GM18511 (cell line): ENCODE data around the gene SLC17A9.

Experiments
- ATAC-seq: cut with Tn5 transposase; IDR thresholded peaks from one replicate; pipeline ENCODE4 v1.9.1; 2021; ENCODE audit warnings: mild to moderate bottlenecking, moderate library complexity; ENCODE audit not compliant: unreplicated experiment

Gene SLC17A9

GRCh38 chr20:62980380-62980960 lies 28.0 kb downstream of the SLC17A9 start:
- no peak for ATAC-seq

GRCh38 chr20:62980970-62981369 lies 28.5 kb downstream of the SLC17A9 start:
- ATAC-seq = no peak

- ATAC-seq = no peak
Measured at GRCh38 chr20:62982124-62983075, 29.9 kb downstream of the SLC17A9 start.

- no peak for ATAC-seq
Measured at GRCh38 chr20:62983210-62983609, 30.7 kb downstream of the SLC17A9 start.

- no peak for ATAC-seq
Measured at GRCh38 chr20:62984666-62985443, 32.3 kb downstream of the SLC17A9 start.

DNA sequence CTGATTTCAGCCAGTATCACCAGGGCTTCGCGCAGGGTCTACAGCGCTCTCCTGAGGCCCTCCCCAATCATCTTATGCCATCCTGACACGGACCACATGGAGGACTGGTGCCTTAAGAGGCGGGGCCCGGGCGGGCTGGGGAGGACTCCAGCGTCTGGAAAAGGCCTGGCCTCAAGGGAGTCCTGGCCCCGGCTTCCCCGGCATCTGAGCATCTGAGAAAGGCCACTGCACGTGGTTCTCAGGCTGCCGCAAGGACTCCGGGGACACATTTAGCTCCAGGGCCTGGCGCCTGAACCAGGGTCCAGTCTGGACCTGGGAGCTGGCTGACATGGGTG lies 32.9 kb downstream of the SLC17A9 start:
- ATAC-seq = no peak

GRCh38 chr20:62986257-62986800 lies 33.8 kb downstream of the SLC17A9 start:
- no peak for ATAC-seq

- no peak for ATAC-seq
Measured at GRCh38 chr20:62987114-62987513, 34.6 kb downstream of the SLC17A9 start.

DNA sequence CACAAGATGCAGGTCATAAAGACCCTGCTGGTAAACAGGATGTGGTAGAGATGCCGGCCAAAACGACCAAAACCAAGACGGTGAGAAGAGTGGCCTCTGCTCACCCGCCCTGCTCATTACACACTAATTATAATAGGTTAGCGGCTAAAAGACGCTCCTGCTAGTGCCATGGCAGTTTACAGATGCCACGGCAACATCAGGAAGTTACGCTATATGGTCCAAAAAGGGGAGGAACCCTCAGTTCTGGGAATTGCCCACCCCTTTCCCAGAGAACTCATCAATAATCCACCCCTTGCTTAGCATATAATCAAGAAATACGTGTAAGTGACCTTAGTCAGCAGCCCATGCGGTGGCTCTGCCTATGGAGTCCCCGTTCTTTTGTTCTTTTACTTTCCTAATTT lies 36.7 kb downstream of the SLC17A9 start:
- no peak for ATAC-seq

DNA sequence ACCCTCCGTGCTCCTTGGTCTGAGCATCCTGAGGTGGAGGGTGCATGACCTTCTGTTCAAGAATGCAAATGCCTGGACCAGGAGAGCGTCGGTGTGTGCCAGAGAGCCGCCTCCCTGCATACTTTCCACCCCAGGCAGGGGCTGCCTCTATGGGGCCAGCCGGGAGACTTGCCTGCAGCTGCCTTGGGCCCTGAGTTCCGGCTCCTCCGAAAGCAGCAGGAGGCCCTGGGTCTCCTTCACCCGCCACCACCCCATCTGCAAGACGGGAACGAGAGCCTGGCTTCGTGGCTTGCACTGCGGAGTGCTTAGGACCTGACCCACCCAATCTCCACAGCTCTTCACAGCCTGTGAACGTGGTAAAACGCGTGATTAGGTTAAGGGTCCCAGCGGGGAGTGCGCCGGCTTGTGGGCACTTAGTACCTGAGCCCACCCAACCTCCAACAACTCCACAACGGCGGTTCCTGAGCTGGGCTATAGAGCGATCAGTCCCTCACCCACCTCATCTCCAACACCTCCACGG lies 37.9 kb downstream of the SLC17A9 start:
- ATAC-seq = no peak

DNA sequence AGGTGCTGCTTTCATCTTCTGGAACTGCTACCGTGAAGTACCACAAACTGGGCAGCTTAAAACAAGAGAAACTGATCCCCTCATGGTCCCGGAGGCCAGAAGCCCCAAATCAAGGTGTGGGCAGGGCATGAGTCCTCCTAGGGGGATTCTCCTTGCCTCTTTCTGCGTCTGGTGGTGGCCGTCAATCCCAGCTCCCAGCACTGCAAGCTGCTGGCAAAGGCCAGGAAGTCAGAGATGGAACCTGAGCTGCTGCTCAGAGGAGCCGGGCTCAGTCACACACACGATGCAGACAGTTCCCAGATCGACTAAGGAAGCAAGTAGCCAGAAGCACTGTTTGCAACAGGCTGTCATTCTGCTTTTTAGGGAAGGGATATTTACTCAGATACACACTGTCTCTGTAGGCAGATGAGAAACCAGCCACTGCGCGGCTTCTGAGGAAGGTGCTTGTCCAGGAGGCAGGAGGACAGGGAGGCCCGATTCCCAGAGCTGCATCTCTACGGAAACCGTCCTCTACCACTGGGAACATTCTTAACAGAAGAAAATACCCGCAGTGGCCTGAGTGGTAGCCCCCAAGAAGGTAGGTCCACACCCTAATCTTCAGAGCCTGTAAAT lies 38.8 kb downstream of the SLC17A9 start:
- ATAC-seq = no peak

DNA sequence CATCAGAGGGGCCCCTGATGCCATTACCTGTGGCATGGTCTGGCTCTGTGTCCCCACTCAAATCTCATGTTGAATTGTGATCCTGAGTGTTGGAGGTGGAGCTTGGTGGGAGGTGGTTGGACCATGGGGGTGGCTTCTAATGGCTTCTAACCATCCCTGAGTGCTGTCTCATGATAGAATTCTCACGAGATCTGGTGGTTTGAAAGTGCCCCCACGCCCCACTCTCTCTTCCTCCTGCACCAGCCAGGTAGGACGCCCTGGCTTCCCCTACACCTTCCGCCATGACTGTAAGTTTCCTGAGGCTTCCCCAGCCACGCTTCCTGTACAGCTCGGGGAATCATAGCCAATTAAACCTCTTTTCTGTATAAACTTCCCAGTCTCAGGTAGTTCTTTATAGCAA lies 39.4 kb downstream of the SLC17A9 start:
- ATAC-seq = no peak

DNA sequence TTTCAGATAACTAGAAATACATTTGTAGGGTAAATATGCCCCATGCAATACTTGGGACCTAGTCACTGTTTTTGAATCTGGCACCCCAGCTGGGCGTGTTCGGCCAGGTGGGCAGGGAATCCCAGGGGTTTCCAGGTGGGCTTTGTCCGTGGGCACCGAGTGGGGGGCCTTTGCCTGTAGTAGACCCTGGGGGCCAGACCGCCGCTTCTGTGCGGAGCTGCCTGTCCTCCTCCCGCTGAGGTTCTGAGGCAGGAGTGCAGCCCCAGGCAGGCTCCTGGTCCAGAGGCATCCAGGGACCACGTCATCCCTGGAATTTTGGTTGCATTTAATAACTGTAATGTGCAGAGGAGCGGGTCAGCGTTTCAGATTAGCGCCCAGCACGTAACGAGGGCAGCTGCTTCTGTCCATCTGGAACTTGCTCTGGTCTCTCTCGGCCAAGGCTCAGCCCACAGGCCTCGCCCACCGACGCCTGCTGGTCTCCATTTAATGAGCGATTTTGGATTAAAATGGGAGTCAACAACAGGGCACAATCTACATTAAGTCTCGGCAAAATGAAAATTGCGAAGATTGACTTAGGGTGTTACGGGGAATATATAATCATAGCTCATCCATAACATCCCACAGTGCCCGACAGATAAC lies 41.5 kb downstream of the SLC17A9 start:
- ATAC-seq = no peak

DNA sequence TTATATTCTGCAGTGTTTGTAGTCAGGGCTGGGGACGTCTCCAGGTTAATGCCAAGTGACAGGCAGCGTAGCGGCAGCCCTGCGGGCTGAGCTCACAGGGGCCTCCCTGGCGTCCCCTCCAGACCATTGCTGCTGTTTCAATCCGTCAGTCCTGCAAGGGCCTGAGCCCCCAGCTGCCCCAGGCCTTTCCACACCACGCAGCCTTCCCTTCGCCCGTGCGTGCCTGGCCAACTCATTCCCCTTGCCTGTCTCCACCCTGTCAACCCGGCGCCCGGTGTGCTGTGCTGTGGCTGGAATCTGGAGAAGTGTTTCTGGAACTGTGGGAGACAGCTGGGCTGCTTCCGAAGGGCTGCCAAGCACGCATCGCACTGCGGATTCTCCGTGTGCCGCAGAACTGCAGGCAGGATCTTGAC lies 42.4 kb downstream of the SLC17A9 start:
- no peak for ATAC-seq

- ATAC-seq = no peak
Measured at GRCh38 chr20:62995481-62995880, 43.0 kb downstream of the SLC17A9 start.

DNA sequence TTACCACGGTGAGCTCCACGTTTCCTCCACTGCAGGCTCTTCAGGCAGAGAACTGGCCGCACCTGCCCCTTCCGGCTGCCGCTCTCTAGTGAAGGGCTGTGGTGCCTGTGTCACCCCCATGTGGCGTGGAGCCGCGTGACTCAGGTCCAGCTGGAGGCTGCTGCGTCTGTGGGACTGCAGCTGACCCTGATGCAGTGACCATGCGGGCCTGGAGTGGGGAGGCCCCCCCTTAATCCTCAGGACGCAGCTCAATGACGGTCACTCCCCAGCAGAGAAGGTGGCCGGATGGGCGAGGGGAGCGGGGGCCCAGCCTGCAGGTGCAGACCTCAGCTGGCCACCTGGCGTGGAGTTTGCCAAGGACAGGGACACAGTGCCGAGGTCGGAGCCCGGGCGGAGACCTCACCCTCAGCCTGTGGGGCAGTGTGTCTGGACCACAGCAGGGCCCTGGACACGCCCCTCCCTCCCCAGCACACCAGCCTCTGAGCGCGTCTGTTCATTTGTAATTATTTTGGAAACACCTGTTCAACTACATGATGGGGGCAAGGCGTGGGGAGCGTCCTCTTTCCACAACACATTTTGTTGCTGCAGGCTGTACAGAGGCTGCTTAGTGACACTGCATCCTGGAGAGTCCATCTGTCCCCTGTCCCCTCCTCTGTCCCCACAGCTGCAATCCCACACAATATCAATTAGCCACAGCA lies 43.5 kb downstream of the SLC17A9 start:
- no peak for ATAC-seq

GRCh38 chr20:62996596-62996982 lies 44.1 kb downstream of the SLC17A9 start:
- no peak for ATAC-seq

GRCh38 chr20:62997417-62998035 lies 45.0 kb downstream of the SLC17A9 start:
- no peak for ATAC-seq

- ATAC-seq = no peak
Measured at GRCh38 chr20:62998449-62998848, 45.9 kb downstream of the SLC17A9 start.
